ENCODE results near the gene SMPD2. TPM values are rescaled to one million over a fixed set of nuclear protein-coding genes. Genes with fewer than 3 reads are reported as not detected.

Gene SMPD2, protein sequence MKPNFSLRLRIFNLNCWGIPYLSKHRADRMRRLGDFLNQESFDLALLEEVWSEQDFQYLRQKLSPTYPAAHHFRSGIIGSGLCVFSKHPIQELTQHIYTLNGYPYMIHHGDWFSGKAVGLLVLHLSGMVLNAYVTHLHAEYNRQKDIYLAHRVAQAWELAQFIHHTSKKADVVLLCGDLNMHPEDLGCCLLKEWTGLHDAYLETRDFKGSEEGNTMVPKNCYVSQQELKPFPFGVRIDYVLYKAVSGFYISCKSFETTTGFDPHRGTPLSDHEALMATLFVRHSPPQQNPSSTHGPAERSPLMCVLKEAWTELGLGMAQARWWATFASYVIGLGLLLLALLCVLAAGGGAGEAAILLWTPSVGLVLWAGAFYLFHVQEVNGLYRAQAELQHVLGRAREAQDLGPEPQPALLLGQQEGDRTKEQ
- 1 to 10 TPM; 7.0 to 7.9 TPM for total RNA-seq

DNA sequence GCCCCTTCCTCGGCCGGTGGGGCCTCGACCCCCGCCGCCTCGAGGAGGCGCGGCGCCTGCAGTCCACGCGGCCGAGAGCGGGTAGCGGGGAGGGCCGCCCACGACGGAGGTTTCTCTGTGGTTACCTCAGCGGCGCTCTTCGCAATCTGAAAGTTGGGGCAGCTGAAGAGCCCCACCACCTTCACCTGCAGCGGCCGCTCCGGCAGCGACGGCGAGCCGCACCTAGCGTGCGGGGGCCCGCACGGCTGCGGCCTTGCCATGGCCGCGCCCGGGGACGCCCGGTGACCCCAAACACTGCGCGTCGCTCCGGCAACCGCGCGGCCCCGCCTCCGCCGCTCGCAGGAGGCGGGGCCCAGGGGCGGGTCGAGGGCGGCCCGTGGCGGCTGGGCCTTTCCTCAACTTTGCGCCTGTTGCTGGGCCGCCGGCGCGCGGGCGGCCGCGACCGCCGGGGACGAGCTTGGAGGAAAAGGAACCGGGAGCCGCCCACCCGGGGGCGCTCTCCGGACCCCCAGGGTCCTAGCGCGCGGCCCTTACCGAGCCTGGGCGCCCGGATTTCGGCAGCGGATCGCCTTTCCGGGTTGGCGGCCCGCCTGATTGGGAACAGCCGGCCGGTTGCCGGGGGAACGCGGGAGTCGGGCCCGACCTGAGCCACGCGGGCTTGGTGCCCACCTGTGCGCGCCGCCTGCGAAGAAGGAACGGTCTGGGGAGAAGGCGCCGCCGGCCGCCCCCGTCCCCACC is at the start of gene SMPD2, which contains the start of gene PPIL6:
TSS of gene SMPD2 (plus strand) at position 394 of the 738 bp plus-strand sequence. CDS start 398 bp downstream, outside the sequence.
TSS of gene PPIL6 (minus strand) at position 298 of the 738 bp plus-strand sequence. CDS start at position 260, 38 bp downstream.
- no peaks in the 10 kb centered on the region for H3K27me3 Mint-ChIP-seq
- H3K4me3 Mint-ChIP-seq = peak within 1 kb of the TSS; percentile 93
- DNase-seq = peak; percentile 86
- H3K9me3 Mint-ChIP-seq = no peaks in the 10 kb centered on the region
- H3K4me1 Mint-ChIP-seq = peaks cover 20% of the 10 kb centered on the region
- peak within 1 kb of the TSS; percentile 89 for H3K27ac Mint-ChIP-seq
- peaks cover 10% of the 10 kb centered on the region for H3K36me3 Mint-ChIP-seq

DNA sequence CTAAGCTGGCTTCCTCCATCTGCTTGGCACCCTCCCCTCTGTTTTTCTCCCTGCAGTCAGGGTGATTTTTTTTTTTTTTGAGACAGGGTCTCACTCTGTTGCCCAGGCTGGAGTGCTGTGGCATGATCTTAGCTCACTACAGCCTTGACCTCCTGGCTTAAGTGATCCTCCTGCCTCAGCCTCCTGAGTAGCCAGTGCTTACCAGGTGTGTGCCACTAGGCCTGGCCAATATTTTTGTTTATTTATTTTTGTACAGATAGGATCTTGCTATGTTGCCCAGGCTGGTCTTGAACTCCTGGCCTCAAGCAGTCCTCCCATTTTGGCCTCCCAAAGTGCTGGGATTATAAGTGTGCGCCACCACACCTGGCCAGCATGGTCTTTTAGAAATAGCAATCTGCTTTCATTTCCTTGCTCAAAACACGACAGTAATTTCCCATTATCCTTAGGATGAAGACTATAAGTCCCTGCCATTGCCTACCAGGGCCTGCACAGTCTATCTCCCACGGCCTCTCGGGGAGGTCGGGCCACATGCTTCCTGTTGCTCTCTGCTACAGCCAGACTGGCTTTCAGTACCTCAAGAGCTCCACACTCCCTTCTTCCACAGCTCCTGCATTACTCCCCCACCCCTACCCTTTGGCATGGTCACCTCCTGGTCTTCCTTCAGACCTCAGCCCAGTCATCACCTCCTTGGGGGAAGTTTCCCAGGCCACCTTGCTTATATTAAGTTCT is 47.2 kb upstream of the SMPD2 start:
- H3K9me3 Mint-ChIP-seq = no peaks in the 10 kb centered on the region
- peaks cover 5% of the 10 kb centered on the region for H3K4me1 Mint-ChIP-seq
- no peaks in the 10 kb centered on the region for H3K36me3 Mint-ChIP-seq
- no peak overlapping the region for H3K27ac Mint-ChIP-seq
- no peak overlapping the region for H3K4me3 Mint-ChIP-seq
- no peaks in the 10 kb centered on the region for H3K27me3 Mint-ChIP-seq
- DNase-seq = no peak

DNA sequence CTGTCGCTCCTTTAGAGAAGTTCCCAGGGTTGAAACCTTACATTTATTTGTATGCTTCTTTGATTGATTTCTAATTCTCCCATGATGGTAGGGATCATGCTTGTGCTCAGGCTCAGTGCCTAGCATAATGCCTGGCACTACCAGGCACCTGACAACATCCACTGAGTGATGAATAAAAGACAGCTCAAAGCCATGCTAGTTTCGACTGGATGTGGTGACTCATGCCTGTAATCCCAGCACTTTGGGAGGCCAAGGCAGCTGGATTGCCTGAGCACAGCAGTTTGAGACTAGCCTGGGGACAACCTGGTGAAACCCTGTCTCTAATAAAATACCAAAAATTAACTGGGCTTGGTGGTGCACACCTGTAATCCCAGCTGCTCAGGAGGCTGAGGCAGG is 46.6 kb upstream of the SMPD2 start:
- H3K4me1 Mint-ChIP-seq = peaks cover 5% of the 10 kb centered on the region
- H3K27me3 Mint-ChIP-seq = no peaks in the 10 kb centered on the region
- H3K27ac Mint-ChIP-seq = no peak overlapping the region
- no peak for DNase-seq
- H3K36me3 Mint-ChIP-seq = no peaks in the 10 kb centered on the region
- H3K9me3 Mint-ChIP-seq = no peaks in the 10 kb centered on the region
- no peak overlapping the region for H3K4me3 Mint-ChIP-seq

DNA sequence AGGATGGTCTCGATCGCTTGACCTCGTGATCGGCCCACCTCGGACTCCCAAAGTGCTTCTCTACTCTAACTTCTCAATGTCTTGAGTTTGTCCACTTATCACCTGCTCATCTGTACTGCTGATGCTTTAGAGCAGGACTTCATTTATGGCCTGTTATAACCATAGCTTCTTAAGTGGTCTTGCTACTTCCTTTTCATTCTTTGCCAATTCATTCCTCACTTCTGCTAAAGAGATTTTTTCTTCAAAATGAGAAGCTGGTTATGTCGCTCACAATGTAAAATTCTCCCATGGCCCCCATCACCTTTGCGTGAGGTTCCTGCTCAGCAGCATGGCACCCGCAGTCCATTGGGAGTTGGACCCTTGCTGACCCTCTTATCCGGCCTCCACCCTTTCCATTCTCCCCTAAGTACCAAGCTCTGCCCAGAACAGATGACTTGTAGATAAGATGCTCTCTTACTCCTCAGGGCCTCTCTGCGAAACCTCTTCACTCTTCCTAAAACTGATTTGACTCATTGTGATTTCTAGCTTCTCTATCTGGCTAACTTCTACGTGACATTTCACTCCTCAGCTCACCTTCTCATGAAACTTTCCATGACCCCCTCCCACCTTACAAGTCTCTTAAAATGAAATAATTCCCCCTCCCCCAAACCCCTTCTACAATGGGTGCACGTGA is 44.3 kb upstream of the SMPD2 start:
- Mint-ChIP-seq H3K4me3 (no peak overlapping the region), H3K27me3 (no peaks in the 10 kb centered on the region), H3K27ac (no peak overlapping the region), H3K36me3 (no peaks in the 10 kb centered on the region), H3K9me3 (no peaks in the 10 kb centered on the region), H3K4me1 (no peaks in the 10 kb centered on the region)
- DNase-seq = no peak

DNA sequence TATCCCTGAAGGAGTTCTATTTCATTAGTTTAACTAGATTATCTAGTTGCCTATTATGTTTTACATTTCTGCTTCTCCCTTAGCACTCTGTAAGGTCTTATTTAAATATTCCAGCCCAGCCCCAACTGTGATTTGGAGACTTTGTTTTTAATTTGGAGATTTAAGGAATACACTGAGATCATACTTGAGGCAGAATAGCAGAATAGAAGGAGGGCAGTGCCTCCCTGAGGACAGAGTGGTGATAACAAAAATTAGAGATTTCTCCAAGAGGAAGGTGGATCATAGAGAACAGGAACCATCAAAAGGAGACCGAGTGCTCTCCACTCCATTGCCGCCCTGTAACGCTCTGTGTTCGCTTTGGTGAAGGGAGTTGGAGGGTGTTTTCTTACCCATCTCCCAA is 43.5 kb upstream of the SMPD2 start:
- Mint-ChIP-seq H3K9me3 (no peaks in the 10 kb centered on the region), H3K27ac (no peak overlapping the region), H3K27me3 (no peaks in the 10 kb centered on the region), H3K4me1 (no peaks in the 10 kb centered on the region), H3K4me3 (no peak overlapping the region), H3K36me3 (no peaks in the 10 kb centered on the region)
- no peak for DNase-seq

DNA sequence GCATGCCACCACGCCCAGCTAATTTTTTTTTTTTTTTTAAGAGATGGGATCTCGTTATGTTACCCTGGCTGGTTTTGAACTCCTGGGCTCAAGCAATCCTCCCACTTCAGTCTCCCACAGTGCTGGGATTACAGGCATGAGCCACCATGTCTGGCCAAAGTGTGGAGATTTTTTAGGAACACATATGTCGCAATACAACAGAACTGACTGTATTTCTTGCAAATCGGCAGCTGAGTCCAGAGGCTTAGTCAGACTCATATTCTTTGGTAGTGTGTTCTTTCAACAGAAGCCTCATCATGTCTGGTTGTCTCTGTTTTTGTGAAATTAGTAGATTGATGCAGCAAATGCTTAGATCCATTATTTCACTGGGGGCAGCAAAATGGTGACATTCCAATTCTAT is 34.3 kb upstream of the SMPD2 start:
- Mint-ChIP-seq H3K27me3 (no peaks in the 10 kb centered on the region), H3K36me3 (no peaks in the 10 kb centered on the region), H3K4me3 (no peak overlapping the region), H3K4me1 (no peaks in the 10 kb centered on the region), H3K27ac (no peak overlapping the region), H3K9me3 (no peaks in the 10 kb centered on the region)
- no peak for DNase-seq

DNA sequence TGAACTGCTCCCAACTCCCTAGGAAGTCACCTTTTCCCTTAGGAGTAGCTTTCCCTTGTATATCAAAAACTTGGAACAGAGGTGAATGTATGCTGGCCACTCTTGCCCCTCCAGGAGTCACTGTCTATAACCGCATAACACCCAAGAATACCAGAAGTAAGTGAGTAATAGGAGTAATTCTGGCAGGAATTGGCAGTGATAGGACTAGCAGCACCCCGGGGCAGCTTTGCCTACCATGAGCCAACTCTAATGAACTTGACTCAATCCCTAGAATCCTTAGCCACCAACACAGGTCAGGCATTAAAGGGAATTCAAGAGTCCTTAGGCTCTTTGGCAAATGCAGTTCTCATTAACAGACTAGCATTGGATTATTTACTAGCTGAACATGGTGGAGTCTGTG is 29.5 kb upstream of the SMPD2 start:
- Mint-ChIP-seq H3K27me3 (no peaks in the 10 kb centered on the region), H3K4me1 (no peaks in the 10 kb centered on the region), H3K36me3 (no peaks in the 10 kb centered on the region), H3K4me3 (no peak overlapping the region), H3K9me3 (no peaks in the 10 kb centered on the region), H3K27ac (no peak overlapping the region)
- DNase-seq = no peak

DNA sequence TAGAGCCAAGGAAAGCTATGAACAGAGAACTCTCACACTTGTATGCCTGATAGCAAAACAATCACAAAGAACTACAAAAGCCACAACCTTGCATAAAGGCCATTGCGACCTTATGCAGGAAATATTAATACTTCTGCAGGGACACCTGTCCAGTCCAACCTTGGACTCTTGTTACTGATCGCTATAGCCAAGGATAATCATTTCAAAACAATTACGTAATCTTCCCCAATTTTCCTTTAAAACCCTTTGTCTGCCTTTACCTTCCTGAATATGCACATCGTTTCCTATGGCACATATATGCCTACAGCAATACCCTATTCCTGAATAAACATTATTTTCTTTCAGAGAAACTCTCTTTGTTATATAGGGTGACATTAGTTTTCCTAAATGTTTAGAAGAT is 22.9 kb upstream of the SMPD2 start:
- Mint-ChIP-seq H3K27ac (no peak overlapping the region), H3K27me3 (no peaks in the 10 kb centered on the region), H3K9me3 (no peaks in the 10 kb centered on the region), H3K4me1 (no peaks in the 10 kb centered on the region), H3K4me3 (no peak overlapping the region), H3K36me3 (no peaks in the 10 kb centered on the region)
- no peak for DNase-seq

DNA sequence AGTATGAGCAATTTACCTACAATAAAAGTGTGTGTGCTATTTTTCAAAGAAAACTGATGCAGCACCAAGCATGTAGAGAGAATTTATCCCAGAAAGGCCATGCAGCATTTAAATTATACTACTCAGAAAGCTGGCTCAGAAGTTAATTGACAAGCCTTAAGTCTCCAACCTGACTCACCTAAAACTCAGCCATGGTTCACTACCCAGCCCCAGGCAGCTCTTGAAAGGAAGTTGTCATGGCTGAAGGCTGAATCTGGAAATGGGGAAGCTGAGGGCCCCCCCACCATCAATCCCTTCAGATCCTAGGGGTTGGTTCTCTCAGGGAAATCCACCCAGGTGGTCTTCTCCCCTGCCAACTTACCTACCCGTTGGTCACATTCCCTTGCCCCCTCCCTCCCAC is 19.8 kb upstream of the SMPD2 start:
- Mint-ChIP-seq H3K4me1 (no peaks in the 10 kb centered on the region), H3K27ac (no peak overlapping the region), H3K36me3 (no peaks in the 10 kb centered on the region), H3K9me3 (no peaks in the 10 kb centered on the region), H3K27me3 (no peaks in the 10 kb centered on the region), H3K4me3 (no peak overlapping the region)
- no peak for DNase-seq

DNA sequence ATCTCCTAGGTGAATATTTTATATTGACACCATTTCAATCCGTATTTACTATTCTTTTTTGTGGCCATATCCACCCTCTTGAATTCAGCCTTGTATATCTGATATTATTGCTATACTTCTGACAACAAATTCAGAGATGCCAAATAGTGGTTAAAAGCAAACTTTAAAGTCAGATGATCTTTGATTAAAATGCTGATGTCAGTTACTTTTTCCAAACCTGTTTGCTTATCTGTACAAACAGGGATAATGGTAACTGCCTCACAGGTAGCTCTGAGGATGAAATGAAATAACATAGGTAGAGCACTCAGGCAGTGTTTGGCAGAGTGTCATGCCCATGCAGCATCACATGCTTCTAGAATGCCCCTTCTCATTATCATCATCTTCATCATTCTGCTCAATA is 19.3 kb upstream of the SMPD2 start:
- Mint-ChIP-seq H3K4me3 (no peak overlapping the region), H3K27me3 (no peaks in the 10 kb centered on the region), H3K36me3 (no peaks in the 10 kb centered on the region), H3K4me1 (no peaks in the 10 kb centered on the region), H3K9me3 (no peaks in the 10 kb centered on the region), H3K27ac (no peak overlapping the region)
- no peak for DNase-seq

DNA sequence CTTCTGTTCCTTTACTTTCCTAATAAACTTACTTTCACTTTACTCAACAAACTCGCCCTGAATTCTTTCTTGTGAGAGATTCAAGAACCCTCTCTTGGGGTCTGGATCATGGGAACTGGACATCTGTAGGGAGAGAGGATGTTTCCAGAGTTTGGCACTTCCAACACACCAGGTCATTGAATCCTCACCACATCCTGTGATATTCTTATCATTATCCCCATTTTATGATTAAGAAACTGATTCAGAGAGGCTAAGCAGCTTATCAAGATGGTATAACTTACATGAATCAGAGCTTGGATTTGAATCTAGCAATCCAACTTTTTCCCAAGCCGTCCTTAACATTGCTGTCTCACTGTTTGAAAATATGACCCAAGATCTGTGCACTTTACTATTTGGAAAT is 15.6 kb upstream of the SMPD2 start:
- no peak for DNase-seq
- H3K36me3 Mint-ChIP-seq = no peaks in the 10 kb centered on the region
- H3K4me3 Mint-ChIP-seq = no peak overlapping the region
- H3K27ac Mint-ChIP-seq = no peak overlapping the region
- H3K4me1 Mint-ChIP-seq = no peaks in the 10 kb centered on the region
- H3K27me3 Mint-ChIP-seq = no peaks in the 10 kb centered on the region
- H3K9me3 Mint-ChIP-seq = no peaks in the 10 kb centered on the region

DNA sequence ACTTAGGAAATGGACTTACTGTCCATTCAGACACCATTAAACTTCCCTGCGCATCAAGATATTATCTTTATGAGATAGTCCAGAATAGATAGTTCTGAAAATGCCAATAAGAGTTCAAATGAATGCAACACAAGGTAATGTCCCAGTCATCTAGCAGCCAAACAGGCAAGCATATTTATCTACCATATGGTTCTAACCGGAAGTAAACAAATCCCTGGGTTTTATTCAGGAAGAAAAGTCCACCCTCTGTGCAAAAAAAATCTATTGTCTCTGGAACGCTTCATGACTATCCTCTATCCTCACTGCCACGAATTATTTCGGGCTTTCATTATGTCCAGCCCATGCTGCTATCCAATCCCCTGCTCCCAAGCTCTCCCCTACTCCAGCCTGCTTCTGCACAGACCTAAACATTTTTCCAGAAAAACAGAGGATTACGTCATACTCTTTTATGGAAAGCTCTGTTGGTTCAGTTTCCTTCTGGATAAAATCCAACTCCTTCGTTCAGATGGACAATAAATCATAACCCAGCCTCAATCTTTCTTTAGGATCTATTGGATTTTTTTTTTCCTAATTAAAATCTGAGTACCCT is 11.5 kb upstream of the SMPD2 start:
- Mint-ChIP-seq H3K4me1 (no peaks in the 10 kb centered on the region), H3K36me3 (no peaks in the 10 kb centered on the region), H3K4me3 (no peak overlapping the region), H3K27ac (no peak overlapping the region), H3K9me3 (no peaks in the 10 kb centered on the region), H3K27me3 (no peaks in the 10 kb centered on the region)
- no peak for DNase-seq

DNA sequence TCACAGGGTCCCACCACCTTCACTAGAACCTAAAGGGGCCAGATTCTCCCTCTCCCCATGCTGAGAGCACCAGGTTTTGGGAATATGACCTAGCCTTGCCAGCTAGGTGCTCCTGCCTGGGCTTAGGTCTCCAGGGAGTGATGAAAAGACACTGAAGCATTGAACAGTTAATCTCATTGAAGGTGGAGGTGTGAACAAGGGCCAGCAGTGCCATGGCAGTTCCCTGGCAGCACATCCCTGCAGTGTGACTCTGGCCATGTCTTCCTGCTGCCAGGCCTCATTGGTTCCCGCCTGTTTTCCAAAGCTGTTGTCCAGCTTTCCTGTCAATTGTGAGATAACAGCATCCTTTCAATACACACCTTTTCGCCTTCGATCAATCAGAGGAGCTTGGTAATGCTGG is 11.0 kb upstream of the SMPD2 start:
- no peak for DNase-seq
- H3K27me3 Mint-ChIP-seq = no peaks in the 10 kb centered on the region
- no peak overlapping the region for H3K4me3 Mint-ChIP-seq
- H3K9me3 Mint-ChIP-seq = no peaks in the 10 kb centered on the region
- no peak overlapping the region for H3K27ac Mint-ChIP-seq
- H3K36me3 Mint-ChIP-seq = no peaks in the 10 kb centered on the region
- no peaks in the 10 kb centered on the region for H3K4me1 Mint-ChIP-seq

DNA sequence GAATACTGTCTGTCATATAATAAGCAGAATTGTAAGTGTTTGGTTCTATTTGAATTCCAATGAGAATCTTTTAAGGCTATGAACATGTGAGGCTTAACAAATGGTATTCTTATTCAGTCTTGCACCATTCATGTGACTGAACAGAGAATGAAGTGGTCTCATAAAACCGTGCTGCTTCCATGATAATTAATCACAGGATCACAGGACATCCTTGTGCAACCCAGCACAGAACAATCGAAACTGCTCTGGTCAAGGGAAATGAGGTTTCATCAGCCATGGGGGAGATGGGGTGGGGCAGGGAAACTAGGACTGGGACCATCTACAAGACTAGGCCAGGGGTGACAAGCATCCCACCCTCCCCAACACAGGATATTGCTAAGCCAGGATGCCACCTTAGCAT is 6.1 kb upstream of the SMPD2 start:
- H3K9me3 Mint-ChIP-seq = no peaks in the 10 kb centered on the region
- no peaks in the 10 kb centered on the region for H3K4me1 Mint-ChIP-seq
- H3K36me3 Mint-ChIP-seq = no peaks in the 10 kb centered on the region
- no peaks in the 10 kb centered on the region for H3K27me3 Mint-ChIP-seq
- no peak for DNase-seq
- H3K27ac Mint-ChIP-seq = no peak overlapping the region
- no peak overlapping the region for H3K4me3 Mint-ChIP-seq
